HCT116 (cell line): ENCODE data around the gene SLC10A7. TPM values are rescaled to one million over a fixed set of nuclear protein-coding genes. Genes with fewer than 3 reads are reported as not detected.

Experiments used
- ATAC-seq: fragments of 200-7000 bp; cut with Tn5 transposase; 2 replicates; pipeline ENCODE4 v1.9.1; 2020; ENCODE audit warnings: mild to moderate bottlenecking, moderate library complexity
- BruUV-seq: library from RNA; stranded (reverse); fragments of 400-500 nt; replicated peaks from 2 replicates; lab custom pipeline; 2021; lab: Mats Ljungman, UMichigan
- CTCF ChIA-PET: fragments of 300-600 bp; sonication (Branson Sonifier 250); formaldehyde crosslinking; loops from one replicate; lab custom pipeline; 2021; ENCODE audit warnings: antibody characterized with exemption; lab: Charles Lee
- POLR2A ChIA-PET: fragments of 300-600, 350-600 bp; sonication (Branson Sonifier 250); formaldehyde crosslinking; loops from one replicate; lab custom pipeline; 2021; ENCODE audit warnings: antibody characterized with exemption; lab: Charles Lee
- RAD21 ChIA-PET, 2 experiments: fragments of 300-600 bp; sonication (Branson Sonifier 250); formaldehyde crosslinking; loops; one replicate each; lab custom pipeline; 2023; ENCODE audit warnings: low total read pairs in 2 of 2; ENCODE audit not compliant: uncharacterized antibody in 2 of 2, unreplicated experiment in 2 of 2, low non-redundant PET in 1 of 2; lab: Charles Lee
- DNase-seq: peaks from one replicate; pipeline ENCODE4 v3.0.0-alpha.2; 2010; ENCODE audit warnings: low read depth, low spot score
- H2AFZ ChIP-seq: fragments of 200-600 bp; shearing (Covaris generic), sonication (generic); 2 replicates; pipeline ENCODE4 v1.6.1; 2017; ENCODE audit warnings: low read depth, mixed run types, mixed read lengths, antibody characterized with exemption, low read length; ENCODE audit not compliant: poor library complexity, severe bottlenecking
- H3K27ac ChIP-seq: 2 replicates; pipeline ENCODE4 v1.5.1; 2012; ENCODE audit warnings: low read depth, low read length
- H3K27me3 ChIP-seq: fragments of 200-600 bp; sonication (generic); 2 replicates; pipeline ENCODE4 v1.6.1; 2016; ENCODE audit warnings: mixed run types, low read length, mixed read lengths; ENCODE audit not compliant: insufficient read depth
- H3K36me3 ChIP-seq, 2 experiments: fragments of 200-500 bp in 1 of 2; fragments of 200-600 bp in 1 of 2; sonication (Bioruptor generic) in 1 of 2; sonication (generic) in 1 of 2; 2 replicates each; pipeline versions ENCODE4 v1.5.1 to v1.6.1; 2014 to 2016; ENCODE audit warnings: low read length in 2 of 2, inconsistent platforms in 1 of 2, mixed read lengths in 1 of 2, mixed run types in 1 of 2; ENCODE audit not compliant: insufficient read depth in 2 of 2, control insufficient read depth in 1 of 2
- H3K4me1 ChIP-seq, 2 experiments: fragments of 200-600 bp in 1 of 2; sonication (generic) in 1 of 2; 2 replicates each; pipeline versions ENCODE4 v1.5.1 to v1.6.1; 2012 to 2017; ENCODE audit warnings: low read length in 2 of 2, inconsistent platforms in 1 of 2, mild to moderate bottlenecking in 1 of 2, mixed read lengths in 1 of 2, mixed run types in 1 of 2, moderate library complexity in 1 of 2; ENCODE audit not compliant: insufficient read depth in 2 of 2, control insufficient read depth in 1 of 2
- H3K4me2 ChIP-seq: fragments of 200-600 bp; sonication (generic); 2 replicates; pipeline ENCODE4 v1.6.1; 2017; ENCODE audit warnings: mixed run types, low read length, mixed read lengths
- H3K4me3 ChIP-seq, 2 experiments: fragments of 200-600 bp in 1 of 2; sonication (generic) in 1 of 2; replicated peaks in 1 of 2; 2 replicates each; pipeline ENCODE4 v1.5.1; 2011 to 2016; ENCODE audit warnings: low read length in 2 of 2, control low read depth in 1 of 2, low read depth in 1 of 2, mild to moderate bottlenecking in 1 of 2, mixed read lengths in 1 of 2, mixed run types in 1 of 2
- H3K79me2 ChIP-seq: fragments of 200-600 bp; sonication (generic); 2 replicates; pipeline ENCODE4 v1.6.1; 2017; ENCODE audit warnings: mild to moderate bottlenecking, mixed run types, low read length, moderate library complexity, mixed read lengths; ENCODE audit not compliant: insufficient read depth
- H3K9ac ChIP-seq: fragments of 200-600 bp; sonication (generic); 2 replicates; pipeline ENCODE4 v1.6.1; 2016; ENCODE audit warnings: low read length, mixed read lengths
- H3K9me2 ChIP-seq: fragments of 200-600 bp; sonication (generic), shearing (Covaris generic); 2 replicates; pipeline ENCODE4 v1.6.1; 2017; ENCODE audit warnings: mixed run types, mild to moderate bottlenecking, moderate library complexity; ENCODE audit not compliant: insufficient read depth
- H3K9me3 ChIP-seq, 2 experiments: fragments of 200-500 bp in 1 of 2; fragments of 200-600 bp in 1 of 2; sonication (Bioruptor generic) in 1 of 2; sonication (generic) in 1 of 2; 2 replicates each; pipeline ENCODE4 v1.6.1; 2014 to 2017; ENCODE audit warnings: low read length in 2 of 2, mixed read lengths in 2 of 2, inconsistent platforms in 1 of 2, low read depth in 1 of 2, mild to moderate bottlenecking in 1 of 2, mixed run types in 1 of 2, moderate library complexity in 1 of 2; ENCODE audit not compliant: control insufficient read depth in 1 of 2, insufficient read depth in 1 of 2
- H4K20me1 ChIP-seq: fragments of 200-600 bp; sonication (generic), shearing (Covaris generic); 2 replicates; pipeline ENCODE4 v1.6.1; 2017; ENCODE audit warnings: mixed run types, mild to moderate bottlenecking, moderate library complexity; ENCODE audit not compliant: insufficient read depth
- CBX3 ChIP-seq: IDR thresholded peaks from 2 replicates; pipeline ENCODE4 v1.6.1; 2012; ENCODE audit warnings: low read depth
- EGR1 ChIP-seq: IDR thresholded peaks from 2 replicates; pipeline ENCODE4 v1.6.1; 2012; ENCODE audit warnings: low read depth
- ELF1 ChIP-seq: IDR thresholded peaks from 2 replicates; pipeline ENCODE4 v1.6.1; 2012; ENCODE audit warnings: low read depth, borderline replicate concordance
- EZH2 ChIP-seq: fragments of 200-600 bp; sonication (generic); IDR thresholded peaks from 2 replicates; pipeline ENCODE4 v1.6.1; 2017; ENCODE audit warnings: antibody characterized with exemption, mixed run types
- FOSL1 ChIP-seq: IDR thresholded peaks from 2 replicates; pipeline ENCODE4 v1.6.1; 2012; ENCODE audit warnings: low read depth
- JUND ChIP-seq: IDR thresholded peaks from 2 replicates; pipeline ENCODE4 v1.6.1; 2012
- POLR2A ChIP-seq: IDR thresholded peaks from 2 replicates; pipeline ENCODE4 v1.7.0; 2011; ENCODE audit warnings: borderline replicate concordance; ENCODE audit not compliant: insufficient read depth, insufficient read length; ENCODE audit errors: extremely low read depth
- POLR2AphosphoS5 ChIP-seq: IDR thresholded peaks from 2 replicates; pipeline ENCODE4 v1.6.1; 2011; ENCODE audit warnings: mild to moderate bottlenecking, low read depth, low read length, moderate library complexity
- SRF ChIP-seq: IDR thresholded peaks from 2 replicates; pipeline ENCODE4 v1.6.1; 2012; ENCODE audit warnings: low read depth
- ZBTB33 ChIP-seq: IDR thresholded peaks from 2 replicates; pipeline ENCODE4 v1.6.1; 2011; ENCODE audit warnings: mild to moderate bottlenecking, low read length, moderate library complexity; ENCODE audit not compliant: insufficient replicate concordance; ENCODE audit errors: extremely low read depth
- ZFX ChIP-seq: fragments of 450-650 bp; IDR thresholded peaks from 2 replicates; pipeline ENCODE4 v1.6.1; 2017
- intact Hi-C: fragments of 100-400 bp; cut with micrococcal nuclease; formaldehyde crosslinking; loops from 2 replicates; pipeline ENCODE4 v1.10.0; 2022
- total RNA-seq: library from RNA; stranded (reverse); gene quantifications from one replicate; pipeline ENCODE4 v1.2.1, GENCODE V29; 2021; ENCODE audit not compliant: unreplicated experiment

SLC10A7 gene
- total RNA-seq, 1 experiment from 2014 or later: 5.5 TPM

GRCh38 chr4:146315184-146315583 is 206.6 kb downstream of the SLC10A7 start:
- RAD21 ChIA-PET: no interaction called here
- no TSS peak for BruUV-seq

DNA sequence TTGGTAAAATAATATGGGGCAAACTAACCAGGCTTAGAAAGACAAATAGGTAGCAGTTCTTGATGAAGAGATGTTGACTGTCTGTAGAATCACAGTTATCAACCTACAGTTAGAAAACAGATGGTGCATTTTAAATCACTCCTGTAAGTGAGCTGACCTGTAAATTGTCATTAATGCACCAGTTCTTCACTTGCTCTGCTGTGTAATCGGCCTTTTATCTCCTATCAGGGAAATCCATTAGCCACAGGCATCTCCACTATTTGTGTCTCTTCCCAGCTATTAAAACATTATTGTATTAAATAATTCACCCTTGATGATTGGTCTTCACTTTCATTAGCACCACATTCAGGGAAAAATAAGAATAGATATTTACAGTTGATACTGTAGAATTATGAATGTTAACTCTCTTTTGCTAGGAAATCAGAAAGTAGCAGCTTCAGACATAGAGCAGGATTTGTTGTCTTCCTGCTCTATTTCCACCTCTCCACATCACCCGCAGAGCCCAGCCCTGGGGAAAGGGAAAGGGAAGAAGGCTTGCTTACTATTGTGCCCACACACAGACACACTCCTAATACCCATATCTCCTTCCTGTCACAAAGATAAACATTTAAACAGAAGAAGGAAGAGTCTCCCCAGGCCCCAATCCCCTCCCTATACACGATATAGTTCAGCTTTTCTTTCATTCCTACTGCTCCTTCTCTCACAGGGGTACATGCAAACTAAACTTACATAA is 210.3 kb downstream of the SLC10A7 start:
- H2AFZ ChIP-seq: no peak overlapping the region
- DNase-seq: no peak
- TF ChIP-seq ELF1: no peak
- no peak for TF ChIP-seq EZH2
- TF ChIP-seq POLR2AphosphoS5: no peak
- TF ChIP-seq CBX3: no peak
- TF ChIP-seq ZBTB33: no peak
- no peak for TF ChIP-seq FOSL1
- TF ChIP-seq JUND: no peak
- TF ChIP-seq, all 23 proteins: peak for 0
- no peak overlapping the region for H3K9ac ChIP-seq
- intact Hi-C loops: no loop called here
- ChIA-PET POLR2A (no interaction called here), CTCF (no interaction called here), RAD21 (no interaction called here)
- H3K79me2 ChIP-seq: no peaks in the 10 kb centered on the region
- no peak overlapping the region for H3K4me3 ChIP-seq
- H3K27ac ChIP-seq: no peak overlapping the region
- no peaks in the 10 kb centered on the region for H3K9me3 ChIP-seq
- no peaks in the 10 kb centered on the region for H4K20me1 ChIP-seq
- H3K36me3 ChIP-seq: no peaks in the 10 kb centered on the region
- no peaks in the 10 kb centered on the region for H3K4me1 ChIP-seq
- H3K9me2 ChIP-seq: no peaks in the 10 kb centered on the region
- no peaks in the 10 kb centered on the region for H3K27me3 ChIP-seq
- BruUV-seq: no TSS peak
- no peak overlapping the region for H3K4me2 ChIP-seq
- no peak for ATAC-seq

More at GRCh38 chr4:146315184-146315583, 206.6 kb downstream of the SLC10A7 start:
- intact Hi-C loops: no loop called here
- ChIA-PET CTCF (no interaction called here), POLR2A (no interaction called here)
- no peaks in the 10 kb centered on the region for H3K27me3 ChIP-seq
- no peak overlapping the region for H2AFZ ChIP-seq
- DNase-seq (no peak), ATAC-seq (no peak)
- H3K9me2 ChIP-seq: no peaks in the 10 kb centered on the region
- H3K27ac ChIP-seq: no peak overlapping the region
- H3K4me3 ChIP-seq: no peak overlapping the region
- no peak for TF ChIP-seq EGR1
- no peak for TF ChIP-seq ZFX
- no peak for TF ChIP-seq EZH2
- TF ChIP-seq POLR2A: no peak
- no peak for TF ChIP-seq ZBTB33
- TF ChIP-seq SRF: no peak
- H3K9me3 ChIP-seq: no peaks in the 10 kb centered on the region
- H3K79me2 ChIP-seq: no peaks in the 10 kb centered on the region
- no peaks in the 10 kb centered on the region for H3K4me1 ChIP-seq
- no peaks in the 10 kb centered on the region for H3K36me3 ChIP-seq
- H3K9ac ChIP-seq: no peak overlapping the region
- no peak overlapping the region for H3K4me2 ChIP-seq
- H4K20me1 ChIP-seq: no peaks in the 10 kb centered on the region
